GM12878 (cell line): ENCODE data around the gene TENT4B.

Source experiments
- CEBPB ChIP-seq, 2 experiments: fragments of 150-350 bp in 1 of 2; IDR thresholded peaks; 2 replicates each; pipeline ENCODE4 v1.6.1; 2012 to 2014; ENCODE audit warnings: low read depth in 2 of 2, low read length in 2 of 2, borderline replicate concordance in 1 of 2, inconsistent platforms in 1 of 2
- EZH2 ChIP-seq: IDR thresholded peaks from 2 replicates; pipeline ENCODE4 v1.6.1; 2012; ENCODE audit warnings: low read depth, mild to moderate bottlenecking, control low read depth, inconsistent platforms, low read length, borderline replicate concordance; ENCODE audit not compliant: control insufficient read depth
- POLR2A ChIP-seq: IDR thresholded peaks from 2 replicates; pipeline ENCODE4 v1.6.1; 2011; ENCODE audit warnings: low read depth, mild to moderate bottlenecking, low read length
- SIX5 ChIP-seq: IDR thresholded peaks from 2 replicates; pipeline ENCODE4 v1.6.1; 2011; ENCODE audit warnings: mild to moderate bottlenecking, low read depth, low read length, moderate library complexity; ENCODE audit not compliant: severe bottlenecking
- YY1 ChIP-seq: IDR thresholded peaks from 2 replicates; pipeline ENCODE4 v1.6.1; 2011; ENCODE audit warnings: low read depth, mild to moderate bottlenecking, low read length
- TF ChIP-seq, protein P1 (sequence below), 3 experiments: IDR thresholded peaks in 2 of 3; conservative IDR thresholded peaks in 1 of 3; 2 replicates each; pipeline ENCODE4 v1.5.1; 2011; ENCODE audit warnings: low read depth in 3 of 3, low read length in 3 of 3, mild to moderate bottlenecking in 3 of 3, control low read depth in 2 of 3, moderate library complexity in 2 of 3, inconsistent platforms in 1 of 3, mixed read lengths in 1 of 3; ENCODE audit not compliant: control insufficient read depth in 2 of 3, insufficient read depth in 1 of 3; ENCODE audit errors: extremely low read depth in 1 of 3
- TF ChIP-seq, protein P2 (sequence below): IDR thresholded peaks from 2 replicates; pipeline ENCODE4 v1.6.1; 2012; ENCODE audit warnings: low read depth, low read length, improper control_type of control experiment

DNA sequence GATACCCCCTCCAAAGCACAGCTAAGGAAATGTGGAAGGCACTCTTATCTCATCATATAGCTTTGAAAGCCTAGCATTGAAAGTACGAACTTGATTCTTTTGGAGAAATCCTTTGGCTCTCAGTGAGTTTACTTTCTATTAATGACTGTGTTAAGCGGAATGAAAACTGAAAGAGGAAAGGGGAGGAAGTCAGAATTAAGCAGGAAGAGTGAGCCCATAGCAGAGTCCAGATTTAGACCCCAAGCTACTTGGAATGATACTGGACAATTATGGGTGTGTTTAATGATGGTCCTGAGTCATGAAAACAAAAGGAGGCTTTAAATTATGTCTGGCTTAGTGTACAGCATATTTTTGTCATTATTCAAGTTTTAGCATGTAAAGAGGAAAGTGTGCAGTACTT is 42.2 kb downstream of the TENT4B start:
- no peak for TF ChIP-seq EZH2
- TF ChIP-seq, protein P1, sequence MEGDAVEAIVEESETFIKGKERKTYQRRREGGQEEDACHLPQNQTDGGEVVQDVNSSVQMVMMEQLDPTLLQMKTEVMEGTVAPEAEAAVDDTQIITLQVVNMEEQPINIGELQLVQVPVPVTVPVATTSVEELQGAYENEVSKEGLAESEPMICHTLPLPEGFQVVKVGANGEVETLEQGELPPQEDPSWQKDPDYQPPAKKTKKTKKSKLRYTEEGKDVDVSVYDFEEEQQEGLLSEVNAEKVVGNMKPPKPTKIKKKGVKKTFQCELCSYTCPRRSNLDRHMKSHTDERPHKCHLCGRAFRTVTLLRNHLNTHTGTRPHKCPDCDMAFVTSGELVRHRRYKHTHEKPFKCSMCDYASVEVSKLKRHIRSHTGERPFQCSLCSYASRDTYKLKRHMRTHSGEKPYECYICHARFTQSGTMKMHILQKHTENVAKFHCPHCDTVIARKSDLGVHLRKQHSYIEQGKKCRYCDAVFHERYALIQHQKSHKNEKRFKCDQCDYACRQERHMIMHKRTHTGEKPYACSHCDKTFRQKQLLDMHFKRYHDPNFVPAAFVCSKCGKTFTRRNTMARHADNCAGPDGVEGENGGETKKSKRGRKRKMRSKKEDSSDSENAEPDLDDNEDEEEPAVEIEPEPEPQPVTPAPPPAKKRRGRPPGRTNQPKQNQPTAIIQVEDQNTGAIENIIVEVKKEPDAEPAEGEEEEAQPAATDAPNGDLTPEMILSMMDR (IDR thresholded peaks at IDR 0.05 in 2 of 3, conservative IDR thresholded peaks at IDR 0.05 in 1 of 3; ENCODE audit: control insufficient read depth in 2 of 3, extremely low read depth in 1 of 3, insufficient read depth in 1 of 3, low read depth in 3 of 3, low read length in 3 of 3): no peak
- TF ChIP-seq, protein P2, sequence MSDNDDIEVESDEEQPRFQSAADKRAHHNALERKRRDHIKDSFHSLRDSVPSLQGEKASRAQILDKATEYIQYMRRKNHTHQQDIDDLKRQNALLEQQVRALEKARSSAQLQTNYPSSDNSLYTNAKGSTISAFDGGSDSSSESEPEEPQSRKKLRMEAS: no peak
- no peak for TF ChIP-seq POLR2A
- no peak for TF ChIP-seq YY1
- no peak for TF ChIP-seq CEBPB (IDR thresholded peaks at IDR 0.05; ENCODE audit: borderline replicate concordance in 1 of 2, low read depth in 2 of 2, low read length in 2 of 2)
- TF ChIP-seq SIX5: no peak
